ENCODE results near the gene BMPR1A. TPM values are rescaled to one million over a fixed set of nuclear protein-coding genes. Genes with fewer than 3 reads are reported as not detected.

BMPR1A gene
- total and polyA plus RNA-seq, 2 of the 13 experiments (the other 11 are each of a cell fraction or from before 2014, with no cell fraction given): 17.8 to 44.2 TPM

- no peak overlapping the region for H3K9ac ChIP-seq (ENCODE audit: insufficient read depth, low read depth, low read length)
- H4K20me1 ChIP-seq (ENCODE audit: insufficient read depth, low read length): peaks cover 30% of the 10 kb centered on the region
- no peak for TF ChIP-seq KLF9 (CRISPR knock-in tag; IDR thresholded peaks at IDR 0.05; ENCODE audit: low read depth)
- TF ChIP-seq ZSCAN20 (CRISPR knock-in tag; IDR thresholded peaks at IDR 0.05; ENCODE audit: borderline replicate concordance): no peak
- TF ChIP-seq RNF2 (conservative IDR thresholded peaks at IDR 0.05; ENCODE audit: low read depth): no peak
- no peak for TF ChIP-seq ZBTB34 (CRISPR knock-in tag; IDR thresholded peaks at IDR 0.05)
- TF ChIP-seq SRY (CRISPR knock-in tag; IDR thresholded peaks at IDR 0.05): no peak
- no peaks in the 10 kb centered on the region; a peak in 1 of 5 replicates for H3K36me3 ChIP-seq (replicated peaks in 1 of 2; ENCODE audit: control insufficient read depth in 1 of 2, insufficient read depth in 2 of 2, low read length in 2 of 2)
- WGBS (ENCODE audit: low lambda C conversion rate): 96% methylated on average over 5 of the region's 5 CpGs
- no peak overlapping the region for H3K27ac ChIP-seq (ENCODE audit: extremely low read length, insufficient read depth, low read length)
- H3K4me3 ChIP-seq (replicated peaks in 1 of 3; ENCODE audit: insufficient read depth in 1 of 3, low read depth in 2 of 3, low read length in 3 of 3): no peak overlapping the region
- ChIA-PET POLR2A (no interaction called here), CTCF (ENCODE audit: low intra/inter-chr PET ratio, low total read pairs) (no interaction called here)
- H3K27me3 ChIP-seq (ENCODE audit: control insufficient read depth in 1 of 2, insufficient read depth in 2 of 2, low read length in 2 of 2): no peaks in the 10 kb centered on the region
- ATAC-seq: no peak
- no peaks in the 10 kb centered on the region for H3K79me2 ChIP-seq (ENCODE audit: insufficient read depth, low read length)
- no peak overlapping the region for H3K4me2 ChIP-seq (ENCODE audit: low read depth, low read length)
- in situ Hi-C loops (cut with HindIII; ENCODE audit: extremely low pct_ligation_motif_present, low pct_unique_long_range_greater_than_20kb): no loop called here
- peaks cover 32% of the 10 kb centered on the region for H3K4me1 ChIP-seq (ENCODE audit: insufficient read depth, low read length)
- no peak overlapping the region for H2AFZ ChIP-seq (ENCODE audit: low read length)
- FAIRE-seq: no peak
- H3K9me3 ChIP-seq (ENCODE audit: low read length): no peaks in the 10 kb centered on the region
- intact Hi-C loops (cut with micrococcal nuclease; ENCODE audit: unreplicated experiment): no loop called here
- no TSS peak for BruUV-seq (replicated peaks)
- DNase-seq (ENCODE audit: low spot score): no peak
Measured at GRCh38 chr10:86867149-86867548, 110.7 kb downstream of the BMPR1A start.

GRCh38 chr10:86868353-86868752 is 111.9 kb downstream of the BMPR1A start:
- no peak for ATAC-seq
- POLR2A ChIA-PET: no interaction called here
- TF ChIP-seq ZNF792 (CRISPR knock-in tag; IDR thresholded peaks at IDR 0.05) (no peak), ZNF790 (CRISPR knock-in tag; IDR thresholded peaks at IDR 0.05; ENCODE audit: borderline replicate concordance) (no peak), ZNF431 (CRISPR knock-in tag; IDR thresholded peaks at IDR 0.05; ENCODE audit: borderline replicate concordance, low read depth) (no peak), ZNF605 (CRISPR knock-in tag; IDR thresholded peaks at IDR 0.05) (no peak), ZBTB4 (CRISPR knock-in tag; IDR thresholded peaks at IDR 0.05; ENCODE audit: borderline replicate concordance) (no peak), ZNF451 (CRISPR knock-in tag; IDR thresholded peaks at IDR 0.05) (no peak), ZNF232 (CRISPR knock-in tag; IDR thresholded peaks at IDR 0.05; ENCODE audit: borderline replicate concordance) (no peak), XBP1 (CRISPR knock-in tag; IDR thresholded peaks at IDR 0.05) (no peak), TMF1 (CRISPR knock-in tag; IDR thresholded peaks at IDR 0.05; ENCODE audit: low read depth) (no peak), ZNF747 (CRISPR knock-in tag; IDR thresholded peaks at IDR 0.05; ENCODE audit: borderline replicate concordance) (no peak), PLRG1 (conservative IDR thresholded peaks at IDR 0.05) (no peak)

More at GRCh38 chr10:86868353-86868752, 111.9 kb downstream of the BMPR1A start:
- no peak for FAIRE-seq
- Histone ChIP-seq H3K9me3 (ENCODE audit: low read length) (no peaks in the 10 kb centered on the region), H4K20me1 (ENCODE audit: insufficient read depth, low read length) (peaks cover 23% of the 10 kb centered on the region), H2AFZ (ENCODE audit: low read length) (no peak overlapping the region), H3K79me2 (ENCODE audit: insufficient read depth, low read length) (no peaks in the 10 kb centered on the region), H3K9ac (ENCODE audit: insufficient read depth, low read depth, low read length) (no peak overlapping the region), H3K4me2 (ENCODE audit: low read depth, low read length) (no peak overlapping the region), H3K27me3 (ENCODE audit: control insufficient read depth in 1 of 2, insufficient read depth in 2 of 2, low read length in 2 of 2) (no peaks in the 10 kb centered on the region), H3K4me1 (ENCODE audit: insufficient read depth, low read length) (peaks cover 20% of the 10 kb centered on the region), H3K27ac (ENCODE audit: extremely low read length, insufficient read depth, low read length) (no peak overlapping the region), H3K4me3 (replicated peaks in 1 of 3; ENCODE audit: insufficient read depth in 1 of 3, low read depth in 2 of 3, low read length in 3 of 3) (no peak overlapping the region), H3K36me3 (replicated peaks in 1 of 2; ENCODE audit: control insufficient read depth in 1 of 2, insufficient read depth in 2 of 2, low read length in 2 of 2) (no peaks in the 10 kb centered on the region; a peak in 2 of 5 replicates)
- WGBS (ENCODE audit: low lambda C conversion rate): 92% methylated on average over 6 of the region's 6 CpGs
- in situ Hi-C loops (cut with HindIII; ENCODE audit: extremely low pct_ligation_motif_present, low pct_unique_long_range_greater_than_20kb): no loop called here
- CTCF ChIA-PET (ENCODE audit: low intra/inter-chr PET ratio, low total read pairs): no interaction called here
- BruUV-seq (replicated peaks): no TSS peak
- DNase-seq (ENCODE audit: low spot score): no peak
- intact Hi-C loops (cut with micrococcal nuclease; ENCODE audit: unreplicated experiment): no loop called here

All from HepG2 (cell line).